Central memory CD8-positive, alpha-beta T cell (primary cell): Measurements from ENCODE around the gene ERV3-1.
"Not testable (repeated sequence)": the region's sequence is repeated elsewhere in the genome, so short reads cannot be mapped to it uniquely, and the experiment has no call there.

Source experiments
- ATAC-seq: fragments of 150-1000 bp; cut with Tn5 transposase; replicated peaks from 2 replicates; pipeline ENCODE4 v1.10.0; 2022; ENCODE audit warnings: mild to moderate bottlenecking, moderate FRiP score, moderate number of reproducible peaks; ENCODE audit not compliant: poor library complexity, severe bottlenecking; ENCODE audit errors: extremely low read depth
- DNase-seq, 2 donors: peaks; one replicate each; pipeline ENCODE4 v3.0.0; 2021; ENCODE audit warnings: low spot score in 2 of 2
- H3K27ac Mint-ChIP-seq: one replicate; pipeline ENCODE4 v1.8.0; 2022; ENCODE audit warnings: low read depth, mild to moderate bottlenecking, moderate library complexity, mixed read lengths
- H3K27me3 Mint-ChIP-seq: one replicate; pipeline ENCODE4 v1.8.0; 2022; ENCODE audit warnings: mixed read lengths
- H3K36me3 Mint-ChIP-seq: one replicate; pipeline ENCODE4 v1.8.0; 2022; ENCODE audit warnings: mild to moderate bottlenecking, moderate library complexity, mixed read lengths; ENCODE audit not compliant: insufficient read depth
- H3K4me1 Mint-ChIP-seq: one replicate; pipeline ENCODE4 v1.8.0; 2022; ENCODE audit warnings: mixed read lengths
- H3K4me3 Mint-ChIP-seq: one replicate; pipeline ENCODE4 v1.8.0; 2022; ENCODE audit warnings: mild to moderate bottlenecking, moderate library complexity, mixed read lengths
- H3K9me3 Mint-ChIP-seq: one replicate; pipeline ENCODE4 v1.8.0; 2022; ENCODE audit warnings: mixed read lengths

Gene ERV3-1

GRCh38 chr7:64947252-64948000, 59.1 kb downstream of the ERV3-1 start:
- DNase-seq: no peak
- Mint-ChIP-seq H3K27me3 (peaks cover 78% of the 10 kb centered on the region), H3K4me1 (no peaks in the 10 kb centered on the region), H3K36me3 (peaks cover 1% of the 10 kb centered on the region), H3K4me3 (no peak overlapping the region), H3K9me3 (no peaks in the 10 kb centered on the region), H3K27ac (no peak overlapping the region)
- no peak for ATAC-seq

- H3K27me3 Mint-ChIP-seq: peaks cover 73% of the 10 kb centered on the region
- no peak overlapping the region for H3K4me3 Mint-ChIP-seq
- no peak for DNase-seq
- no peak overlapping the region for H3K27ac Mint-ChIP-seq
- H3K36me3 Mint-ChIP-seq: peaks cover 1% of the 10 kb centered on the region
- no peaks in the 10 kb centered on the region for H3K9me3 Mint-ChIP-seq
- H3K4me1 Mint-ChIP-seq: no peaks in the 10 kb centered on the region
- no peak for ATAC-seq
Measured at GRCh38 chr7:64946772-64947171, 59.7 kb downstream of the ERV3-1 start.

GRCh38 chr7:64945503-64946175, 60.8 kb downstream of the ERV3-1 start:
- Mint-ChIP-seq H3K4me1 (no peaks in the 10 kb centered on the region), H3K27ac (no peak overlapping the region), H3K4me3 (no peak overlapping the region), H3K36me3 (peaks cover 1% of the 10 kb centered on the region), H3K9me3 (no peaks in the 10 kb centered on the region), H3K27me3 (peaks cover 62% of the 10 kb centered on the region)
- ATAC-seq: no peak
- DNase-seq: no peak

- ATAC-seq, H3K4me3 Mint-ChIP-seq, H3K9me3 Mint-ChIP-seq, H3K36me3 Mint-ChIP-seq, H3K27ac Mint-ChIP-seq, H3K4me1 Mint-ChIP-seq, DNase-seq: not testable (repeated sequence)
- H3K27me3 Mint-ChIP-seq: peaks cover 54% of the 10 kb centered on the region
Measured at GRCh38 chr7:64944667-64945502, 61.6 kb downstream of the ERV3-1 start.
